WTC11 (cell line): Measurements from ENCODE around the gene SPINK2. TPM values are rescaled to one million over a fixed set of nuclear protein-coding genes. Genes with fewer than 3 reads are reported as not detected.

Experiments
- ATAC-seq: fragments of 200-7000 bp; cut with Tn5 transposase; 2 replicates; pipeline ENCODE4 v1.10.0; 2021; ENCODE audit warnings: mild to moderate bottlenecking, moderate library complexity
- CTCF ChIA-PET: fragments of 300-600 bp; sonication (Branson Sonifier 250); formaldehyde crosslinking; loops from one replicate; lab custom pipeline; 2021; ENCODE audit warnings: antibody characterized with exemption; lab: Charles Lee
- POLR2A ChIA-PET: fragments of 350-600 bp; sonication (Branson Sonifier 250); formaldehyde crosslinking; loops from one replicate; lab custom pipeline; 2021; ENCODE audit warnings: antibody characterized with exemption; lab: Charles Lee
- DNase-seq: peaks from one replicate; pipeline ENCODE4 v3.0.0; 2021; ENCODE audit warnings: low spot score
- H3K27ac Mint-ChIP-seq: 2 replicates; pipeline ENCODE4 v1.8.0; 2021; ENCODE audit warnings: mixed read lengths
- H3K27me3 Mint-ChIP-seq: 2 replicates; pipeline ENCODE4 v1.8.0; 2021; ENCODE audit warnings: low read depth, mild to moderate bottlenecking, moderate library complexity, mixed read lengths
- H3K36me3 Mint-ChIP-seq: 2 replicates; pipeline ENCODE4 v1.8.0; 2021; ENCODE audit warnings: mixed read lengths
- H3K4me1 Mint-ChIP-seq: 2 replicates; pipeline ENCODE4 v1.8.0; 2022; ENCODE audit warnings: mixed read lengths
- H3K4me3 Mint-ChIP-seq: 2 replicates; pipeline ENCODE4 v1.8.0; 2021; ENCODE audit warnings: mild to moderate bottlenecking, moderate library complexity, mixed read lengths
- H3K9me3 Mint-ChIP-seq: 2 replicates; pipeline ENCODE4 v1.8.0; 2021; ENCODE audit warnings: mixed read lengths
- ARID4B ChIP-seq: sonication (generic); formaldehyde crosslinking; IDR thresholded peaks from 2 replicates; pipeline ENCODE4 v1.8.0; 2023; ENCODE audit warnings: missing genetic modification reagents, mild to moderate bottlenecking, borderline replicate concordance
- CREB1 ChIP-seq: sonication (generic); formaldehyde crosslinking; IDR thresholded peaks from 2 replicates; pipeline ENCODE4 v1.8.0; 2023; ENCODE audit warnings: mild to moderate bottlenecking, missing genetic modification reagents
- ESRRA ChIP-seq: sonication (generic); formaldehyde crosslinking; IDR thresholded peaks from 2 replicates; pipeline ENCODE4 v1.8.1; 2022; ENCODE audit warnings: mild to moderate bottlenecking, missing genetic modification reagents, borderline replicate concordance
- GTF2I ChIP-seq: fragments of 250-450 bp; sonication (Bioruptor Pico); conservative IDR thresholded peaks from 2 replicates; pipeline ENCODE4 v1.4.0; 2021; ENCODE audit warnings: mild to moderate bottlenecking
- JUN ChIP-seq: sonication (generic); formaldehyde crosslinking; IDR thresholded peaks from 2 replicates; pipeline ENCODE4 v1.8.0; 2023; ENCODE audit warnings: mild to moderate bottlenecking, missing genetic modification reagents
- NR1H2 ChIP-seq: sonication (generic); formaldehyde crosslinking; IDR thresholded peaks from 2 replicates; pipeline ENCODE4 v1.9.0; 2021; ENCODE audit warnings: mild to moderate bottlenecking, moderate library complexity, missing genetic modification reagents
- NR2C2 ChIP-seq: sonication (generic); formaldehyde crosslinking; IDR thresholded peaks from 2 replicates; pipeline ENCODE4 v1.8.0; 2022; ENCODE audit warnings: mild to moderate bottlenecking, missing genetic modification reagents
- STAT6 ChIP-seq: sonication (generic); formaldehyde crosslinking; conservative IDR thresholded peaks from 2 replicates; pipeline ENCODE4 v1.8.1; 2023; ENCODE audit warnings: mild to moderate bottlenecking, low read depth, missing genetic modification reagents, moderate library complexity
- TCF7 ChIP-seq: sonication (generic); formaldehyde crosslinking; IDR thresholded peaks from 2 replicates; pipeline ENCODE4 v1.8.0; 2022; ENCODE audit warnings: mild to moderate bottlenecking, low read depth, missing genetic modification reagents, moderate library complexity
- TEAD4 ChIP-seq: sonication (generic); formaldehyde crosslinking; IDR thresholded peaks from 2 replicates; pipeline ENCODE4 v1.8.0; 2022; ENCODE audit warnings: mild to moderate bottlenecking, missing genetic modification reagents
- ZBTB43 ChIP-seq: sonication (generic); formaldehyde crosslinking; IDR thresholded peaks from 2 replicates; pipeline ENCODE4 v1.8.1; 2023; ENCODE audit warnings: mild to moderate bottlenecking, missing genetic modification reagents
- ZNF281 ChIP-seq: sonication (generic); formaldehyde crosslinking; IDR thresholded peaks from 2 replicates; pipeline ENCODE4 v1.8.0; 2023; ENCODE audit warnings: mild to moderate bottlenecking, missing genetic modification reagents
- ZNF512 ChIP-seq: sonication (generic); formaldehyde crosslinking; IDR thresholded peaks from 2 replicates; pipeline ENCODE4 v1.8.1; 2022; ENCODE audit warnings: missing genetic modification reagents, borderline replicate concordance
- total RNA-seq: library from RNA; stranded (reverse); gene quantifications from 3 replicates; pipeline ENCODE4 v1.2.3, GENCODE V29; 2021

Gene SPINK2
- total RNA-seq, 1 experiment from 2014 or later: 0.92 TPM

GRCh38 chr4:56859841-56860240 lies 38.3 kb upstream of the SPINK2 start (continued):
- no peak for TF ChIP-seq ARID4B (CRISPR knock-in tag)
- TF ChIP-seq, all 79 proteins: peak for 0

GRCh38 chr4:56857601-56858309 lies 36.3 kb upstream of the SPINK2 start:
- Mint-ChIP-seq H3K9me3 (no peaks in the 10 kb centered on the region), H3K4me3 (no peak overlapping the region), H3K36me3 (no peaks in the 10 kb centered on the region), H3K27me3 (peaks cover 13% of the 10 kb centered on the region; the same call in 1 of the 2 replicates)
- POLR2A ChIA-PET: no interaction called here
- TF ChIP-seq JUN (CRISPR knock-in tag): no peak
- TF ChIP-seq, all 79 proteins: peak for 0
- Mint-ChIP-seq H3K4me1 (peaks cover 7% of the 10 kb centered on the region), H3K27ac (no peak overlapping the region)
- DNase-seq: no peak
- CTCF ChIA-PET: interaction anchor here (2.5 kb wide), 1 partner anchor 21 kb away, joined by 14 read pairs; no protein-coding TSS in a partner anchor
- ATAC-seq: no peak

GRCh38 chr4:56856656-56857055 lies 35.2 kb upstream of the SPINK2 start:
- CTCF ChIA-PET: interaction anchor here (2.5 kb wide), 1 partner anchor 20 kb away, joined by 14 read pairs; no protein-coding TSS in a partner anchor
- TF ChIP-seq TCF7 (CRISPR knock-in tag): no peak
- TF ChIP-seq NR1H2 (CRISPR knock-in tag): no peak
- no peak for TF ChIP-seq CREB1 (CRISPR knock-in tag)
- no peak for TF ChIP-seq STAT6 (CRISPR knock-in tag)
- H3K9me3 Mint-ChIP-seq: no peaks in the 10 kb centered on the region
- no peak overlapping the region for H3K4me3 Mint-ChIP-seq
- DNase-seq (no peak), ATAC-seq (no peak)
- peaks cover 7% of the 10 kb centered on the region for H3K4me1 Mint-ChIP-seq
- H3K27me3 Mint-ChIP-seq: peaks cover 18% of the 10 kb centered on the region
- H3K36me3 Mint-ChIP-seq: no peaks in the 10 kb centered on the region
- POLR2A ChIA-PET: no interaction called here
- no peak overlapping the region for H3K27ac Mint-ChIP-seq

GRCh38 chr4:56850910-56851309 lies 29.4 kb upstream of the SPINK2 start:
- CTCF ChIA-PET: no interaction called here
- peaks cover 7% of the 10 kb centered on the region for H3K4me1 Mint-ChIP-seq
- TF ChIP-seq ZNF281 (CRISPR knock-in tag): no peak
- no peak for TF ChIP-seq ZNF512 (CRISPR knock-in tag)
- TF ChIP-seq TEAD4 (CRISPR knock-in tag): no peak
- no peak for TF ChIP-seq ZBTB43 (CRISPR knock-in tag)
- TF ChIP-seq NR2C2 (CRISPR knock-in tag): no peak
- TF ChIP-seq ESRRA (CRISPR knock-in tag): no peak
- no peak for TF ChIP-seq GTF2I (CRISPR knock-in tag)
- TF ChIP-seq, all 79 proteins: peak for 0
- POLR2A ChIA-PET: no interaction called here
- Mint-ChIP-seq H3K9me3 (no peaks in the 10 kb centered on the region), H3K36me3 (no peaks in the 10 kb centered on the region), H3K4me3 (no peak overlapping the region), H3K27me3 (peaks cover 61% of the 10 kb centered on the region), H3K27ac (no peak overlapping the region)
- no peak for DNase-seq
- no peak for ATAC-seq
